Measurements from ENCODE around the gene MAPK8. TPM values are rescaled to one million over a fixed set of nuclear protein-coding genes. Genes with fewer than 3 reads are reported as not detected.

The MAPK8 gene
- polyA plus RNA-seq, 1 donor: 81.9 TPM

GRCh38 chr10:48449501-48450232, 143.2 kb downstream of the MAPK8 start:
- no peak for DNase-seq

- no peak for DNase-seq
These were observed 143.8 kb downstream of the MAPK8 start for GRCh38 chr10:48450233-48450740.

GRCh38 chr10:48450741-48451466, 144.4 kb downstream of the MAPK8 start:
- no peak for DNase-seq

DNA sequence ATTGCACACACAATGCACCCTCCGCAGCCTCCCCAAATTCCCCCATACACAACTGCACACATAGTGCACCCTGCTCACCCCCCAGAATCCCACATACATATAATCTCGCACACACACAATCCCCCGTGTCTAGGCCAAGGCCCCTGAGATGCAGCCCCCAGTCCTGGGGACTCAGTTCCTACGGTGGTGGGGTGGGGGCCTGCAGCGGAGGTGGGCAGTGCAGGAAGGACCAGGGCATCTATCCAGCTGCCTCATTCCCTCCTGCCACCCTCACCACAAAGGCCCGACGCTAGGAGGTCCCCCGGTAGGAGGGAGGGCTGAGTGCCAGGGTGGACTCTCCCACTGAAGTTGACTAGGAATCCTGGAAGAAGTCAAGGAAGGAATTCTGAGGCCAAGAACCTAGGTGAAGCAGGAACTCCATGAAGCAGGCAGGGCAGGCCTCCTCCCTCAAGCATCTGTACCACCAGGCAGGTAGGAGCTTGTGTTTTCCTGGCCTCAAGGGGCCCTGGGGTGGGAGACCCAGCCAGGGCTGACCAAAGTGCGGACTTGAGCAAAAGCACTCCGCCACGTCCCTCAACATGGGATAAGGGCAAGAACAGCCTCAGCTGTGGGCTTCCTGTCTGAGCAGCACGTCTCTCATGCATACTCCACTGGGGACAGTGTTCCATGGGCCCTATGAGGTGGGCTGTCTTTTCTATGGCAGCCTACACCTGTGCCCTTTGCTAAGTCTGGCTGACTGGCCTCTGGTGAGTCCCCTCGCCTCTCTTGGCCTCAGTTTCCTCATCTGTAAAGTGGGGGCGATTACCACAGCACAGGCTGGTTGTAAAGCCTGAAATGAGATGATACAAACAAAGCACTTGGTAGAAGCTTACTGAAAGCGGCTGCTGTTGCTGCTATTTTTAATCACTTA, 145.7 kb downstream of the MAPK8 start:
- DNase-seq: no peak

GRCh38 chr10:48452879-48453412, 146.5 kb downstream of the MAPK8 start:
- no peak for DNase-seq

DNA sequence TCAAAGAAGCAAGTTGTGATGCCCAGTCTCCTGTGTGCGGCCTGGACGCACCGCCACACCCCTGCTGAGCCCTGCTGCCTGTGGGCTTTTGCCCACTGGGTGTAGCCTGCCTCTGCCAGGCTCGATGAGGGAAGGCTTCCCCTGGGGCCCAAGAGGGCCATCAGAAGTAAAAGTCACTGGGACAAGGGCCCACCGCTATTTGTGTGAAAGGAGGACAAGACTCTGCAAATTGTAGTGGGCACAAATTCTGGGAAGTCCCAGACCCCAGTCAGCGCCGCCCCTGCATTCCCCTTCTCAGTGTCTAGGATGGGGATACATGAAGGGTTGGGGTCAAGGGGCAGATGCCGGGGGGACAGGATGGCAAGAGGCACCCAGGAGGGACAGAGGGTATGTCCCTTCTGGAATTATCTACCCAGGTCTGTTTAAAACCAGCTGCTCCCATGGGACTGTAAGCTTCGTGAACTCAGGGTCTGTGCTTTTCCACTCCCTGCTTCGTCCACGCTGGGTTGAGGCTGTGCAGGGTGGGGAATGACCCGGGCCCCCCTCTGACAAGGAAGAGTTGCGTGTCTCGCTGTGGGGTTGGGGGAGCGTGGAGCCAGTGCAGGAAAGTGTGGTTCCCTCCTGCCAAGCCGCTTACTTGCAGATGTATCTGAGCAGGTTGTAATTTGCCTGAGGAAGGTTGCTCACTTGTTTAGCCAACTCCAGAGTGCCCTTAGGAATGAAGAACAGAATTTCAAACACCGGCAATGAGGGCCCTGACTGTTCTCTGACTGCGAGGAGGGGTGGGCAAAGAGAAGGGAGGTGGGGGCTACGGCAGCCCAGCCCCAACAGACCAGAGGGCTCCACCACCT, 147.2 kb downstream of the MAPK8 start:
- no peak for DNase-seq

- no peak for DNase-seq
These were observed 148.0 kb downstream of the MAPK8 start for GRCh38 chr10:48454302-48455054.

DNA sequence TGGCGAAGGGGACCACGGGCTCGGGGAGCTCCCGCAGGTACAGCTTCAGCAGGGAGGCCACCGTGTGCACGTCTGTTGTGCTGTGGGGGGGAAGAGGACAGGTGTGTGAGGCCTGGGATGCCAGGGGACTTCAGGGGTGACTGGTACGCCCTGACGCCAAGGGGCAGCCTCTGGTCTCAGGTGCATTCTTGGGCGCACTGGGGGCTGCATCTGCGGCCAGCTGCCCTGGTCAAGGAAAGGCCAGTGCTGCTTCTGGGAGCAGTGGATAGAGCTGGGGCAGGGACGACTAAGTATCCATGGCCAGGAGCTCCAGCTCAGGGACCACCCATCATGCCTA, 148.5 kb downstream of the MAPK8 start:
- no peak for DNase-seq

DNA sequence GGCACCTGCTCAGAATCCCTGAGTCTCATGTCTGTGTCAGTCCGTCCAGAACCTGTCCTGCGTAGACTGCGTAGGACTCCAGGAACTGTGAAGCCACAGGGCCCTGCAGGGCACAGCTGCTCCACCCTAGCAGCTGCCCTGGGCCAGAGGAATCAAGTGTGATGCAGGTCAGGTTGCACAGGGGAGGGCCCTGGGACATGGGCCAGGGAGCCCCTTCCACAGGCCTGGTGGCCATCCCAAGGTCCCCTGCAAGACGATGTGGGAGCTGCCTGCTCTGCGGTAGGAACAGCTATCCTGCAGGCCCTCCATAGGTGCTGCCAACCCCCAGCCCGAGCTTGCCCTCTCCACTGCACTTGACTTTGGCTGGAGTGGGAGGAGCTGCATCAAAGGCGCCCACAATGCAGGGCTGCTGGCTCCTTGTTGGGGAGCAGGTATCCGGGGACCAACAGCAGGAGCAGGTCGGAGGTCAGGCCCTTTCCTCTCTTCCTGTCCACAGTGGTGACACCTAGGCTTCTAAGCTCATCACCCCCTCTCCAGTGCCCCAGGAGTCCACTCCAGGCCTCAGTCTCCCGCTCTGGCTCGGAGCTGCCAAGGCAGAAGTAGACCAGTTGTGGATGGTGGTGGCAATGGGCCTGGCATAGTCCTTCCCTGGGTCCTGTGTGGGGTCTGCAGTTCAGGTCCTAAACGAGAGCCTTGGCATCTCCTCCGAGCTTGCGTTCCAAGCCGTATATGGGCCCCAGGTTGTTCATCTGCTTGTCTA, 149.1 kb downstream of the MAPK8 start:
- no peak for DNase-seq

DNA sequence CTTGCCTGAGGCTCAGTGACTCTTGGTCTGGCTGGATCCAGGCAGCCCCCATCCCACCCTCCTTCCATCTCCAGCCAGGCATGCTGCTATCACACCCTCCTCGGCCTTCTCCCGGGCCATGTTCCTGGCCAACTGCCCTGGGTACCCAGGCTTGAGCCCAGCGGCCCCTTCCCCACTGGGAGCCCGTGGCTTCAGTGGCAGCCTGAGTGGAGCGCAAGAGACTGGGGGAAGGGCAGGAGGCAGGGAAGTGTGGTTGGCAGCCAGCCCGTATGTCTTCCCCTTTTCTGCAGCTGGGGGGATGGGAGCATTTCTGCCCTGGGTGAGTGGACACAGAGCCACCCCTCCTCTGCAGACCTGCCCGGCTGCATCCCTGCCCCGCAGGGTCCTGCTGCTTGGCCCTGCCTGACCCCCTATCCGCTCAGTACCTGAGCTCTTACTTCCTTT, 149.9 kb downstream of the MAPK8 start:
- peak; percentile 75 for DNase-seq

DNA sequence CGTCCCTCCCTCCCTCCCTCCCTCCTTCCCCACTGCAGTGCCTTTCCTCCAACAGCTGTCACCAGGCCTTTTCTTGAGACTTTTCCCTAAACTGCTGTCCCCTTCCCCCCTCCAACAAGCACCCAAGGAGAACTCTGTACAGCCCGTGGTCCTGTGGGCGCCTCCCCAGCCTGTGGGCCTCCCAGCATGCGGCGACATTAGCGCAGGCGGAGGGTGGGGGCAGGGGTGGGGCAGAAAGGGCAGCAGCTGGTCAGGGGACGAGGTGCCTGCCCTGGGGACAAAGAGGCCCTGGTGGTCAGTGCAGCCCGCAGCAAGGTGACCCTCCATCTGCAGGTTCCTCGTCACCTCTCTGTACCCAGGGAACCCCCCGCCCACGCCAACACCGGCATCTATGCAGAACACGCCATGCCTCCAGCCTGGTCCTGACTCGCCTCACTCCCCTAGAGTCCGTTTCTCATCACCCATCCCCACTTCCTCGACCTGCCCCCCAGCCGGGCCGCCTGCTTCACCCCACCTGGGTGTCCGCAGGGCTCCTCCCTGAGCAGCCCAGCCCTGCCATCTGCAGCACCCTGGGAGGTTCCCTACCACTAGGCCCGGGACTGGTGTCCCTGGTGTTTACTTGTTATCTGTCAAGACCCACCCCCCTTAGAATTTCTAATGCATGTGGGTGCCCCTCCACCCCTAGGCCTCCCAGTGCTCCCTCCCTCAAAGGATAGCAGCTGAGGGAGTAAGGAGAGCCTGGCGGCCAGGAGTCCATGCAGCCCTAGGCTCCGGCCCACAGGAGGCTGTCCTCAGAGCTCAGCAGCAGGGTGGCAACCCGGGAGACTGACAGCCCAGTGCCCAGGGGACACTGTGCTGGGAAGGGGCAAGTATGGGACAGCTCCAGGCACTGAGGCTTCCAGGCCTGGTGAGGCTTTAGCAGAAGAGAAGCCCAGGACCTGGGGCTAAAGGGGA, 150.6 kb downstream of the MAPK8 start:
- DNase-seq: no peak

- DNase-seq: no peak
These were observed 151.6 kb downstream of the MAPK8 start for GRCh38 chr10:48457949-48458661.

- DNase-seq: no peak
These were observed 152.2 kb downstream of the MAPK8 start for GRCh38 chr10:48458662-48459048.

GRCh38 chr10:48459270-48460150, 153.0 kb downstream of the MAPK8 start:
- DNase-seq: no peak

- no peak for DNase-seq
These were observed 153.7 kb downstream of the MAPK8 start for GRCh38 chr10:48460182-48460581.

DNA sequence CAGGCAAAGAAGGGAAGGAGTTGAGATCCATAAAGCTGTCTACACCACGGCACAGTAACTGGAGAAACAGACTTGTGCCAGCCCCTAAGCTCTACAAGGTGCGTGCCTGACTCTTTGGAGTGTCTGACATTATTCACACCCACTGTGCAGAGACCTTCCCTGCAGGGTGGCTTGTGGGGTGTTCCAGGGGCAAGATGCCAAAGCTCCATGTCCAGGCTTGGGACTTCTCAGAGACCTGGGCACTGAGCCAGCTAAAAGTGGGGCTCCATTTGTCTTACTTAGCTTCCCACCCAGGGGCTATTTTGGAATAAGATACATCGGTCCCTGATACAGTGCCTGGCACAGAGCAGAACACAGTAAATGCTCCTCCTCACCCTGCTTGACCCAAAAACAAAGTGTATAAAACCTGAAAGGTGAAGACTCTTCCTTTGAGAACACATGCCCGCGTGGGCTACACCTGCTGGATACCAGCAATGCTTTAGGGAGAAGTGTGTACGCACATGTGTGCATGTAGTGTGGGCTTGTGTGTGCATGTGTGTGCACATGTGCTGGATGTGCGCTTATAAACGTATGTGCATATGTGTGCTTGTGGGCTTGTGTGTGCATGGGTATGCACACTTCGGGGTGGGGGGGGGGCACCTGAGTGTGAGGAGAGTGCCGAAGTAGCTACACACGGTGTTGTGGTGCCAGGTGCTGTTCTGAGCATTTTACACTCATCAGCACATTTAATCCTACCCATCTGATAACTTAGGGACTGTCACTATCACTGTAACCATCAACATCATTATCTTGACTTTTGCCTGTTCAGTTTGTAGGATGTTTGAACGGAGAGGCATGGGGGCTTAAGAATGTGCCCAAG, 155.4 kb downstream of the MAPK8 start:
- no peak for DNase-seq
